Trophoblast cell (in vitro differentiated cells and primary cell): Measurements from ENCODE around the gene GALNT18.
A peak's percentile ranks its signal among the peaks of the same experiment; 100 is the strongest.

Experiments used
- DNase-seq, 2 donors: peaks; one replicate each; pipeline ENCODE4 v3.0.0-alpha.2; 2016
- H2AFZ ChIP-seq: 2 replicates; pipeline ENCODE4 v1.6.1; 2013; ENCODE audit warnings: low read length, moderate library complexity, mild to moderate bottlenecking; ENCODE audit not compliant: insufficient read depth, poor library complexity
- H2AK5ac ChIP-seq: 2 replicates; pipeline ENCODE4 v1.6.1; 2013; ENCODE audit warnings: mild to moderate bottlenecking, low read length
- H2BK120ac ChIP-seq: 2 replicates; pipeline ENCODE4 v1.6.1; 2013; ENCODE audit warnings: low read length, mild to moderate bottlenecking, moderate library complexity; ENCODE audit not compliant: insufficient read depth, poor library complexity
- H2BK12ac ChIP-seq: 2 replicates; pipeline ENCODE4 v1.6.1; 2013; ENCODE audit warnings: mild to moderate bottlenecking, low read length, moderate library complexity
- H2BK5ac ChIP-seq: 2 replicates; pipeline ENCODE4 v1.6.1; 2013; ENCODE audit warnings: low read length, low read depth, moderate library complexity, mild to moderate bottlenecking; ENCODE audit not compliant: poor library complexity
- H3K14ac ChIP-seq: 2 replicates; pipeline ENCODE4 v1.6.1; 2013; ENCODE audit warnings: mild to moderate bottlenecking, low read length
- H3K18ac ChIP-seq: 2 replicates; pipeline ENCODE4 v1.6.1; 2013; ENCODE audit warnings: mild to moderate bottlenecking, low read length
- H3K23ac ChIP-seq: 2 replicates; pipeline ENCODE4 v1.6.1; 2013; ENCODE audit warnings: low read length
- H3K27ac ChIP-seq: 2 replicates; pipeline ENCODE4 v1.5.1; 2013; ENCODE audit warnings: low read depth, mild to moderate bottlenecking, inconsistent platforms, low read length, moderate library complexity
- H3K27me3 ChIP-seq: 2 replicates; pipeline ENCODE4 v1.6.1; 2013; ENCODE audit warnings: inconsistent platforms, mild to moderate bottlenecking, low read length, moderate library complexity; ENCODE audit not compliant: insufficient read depth
- H3K36me3 ChIP-seq, 2 experiments: 1 replicate in 1 of 2; 2 replicates in 1 of 2; pipeline ENCODE4 v1.6.1; 2013; ENCODE audit warnings: low read length in 2 of 2, mild to moderate bottlenecking in 2 of 2, moderate library complexity in 1 of 2; ENCODE audit not compliant: insufficient read depth in 2 of 2, control insufficient read depth in 1 of 2
- H3K4ac ChIP-seq: 2 replicates; pipeline ENCODE4 v1.6.1; 2013; ENCODE audit warnings: low read depth, mild to moderate bottlenecking, low read length, moderate library complexity
- H3K4me1 ChIP-seq, 2 experiments: 1 replicate in 1 of 2; 2 replicates in 1 of 2; pipeline ENCODE4 v1.6.1; 2013; ENCODE audit warnings: low read length in 2 of 2, mild to moderate bottlenecking in 2 of 2, moderate library complexity in 1 of 2; ENCODE audit not compliant: insufficient read depth in 2 of 2, control insufficient read depth in 1 of 2
- H3K4me2 ChIP-seq: 2 replicates; pipeline ENCODE4 v1.6.1; 2013; ENCODE audit warnings: inconsistent platforms, mild to moderate bottlenecking, low read length, moderate library complexity
- H3K4me3 ChIP-seq: 2 replicates; pipeline ENCODE4 v1.5.1; 2013; ENCODE audit warnings: mild to moderate bottlenecking, low read depth, low read length, inconsistent platforms
- H3K79me1 ChIP-seq: one replicate; pipeline ENCODE4 v1.6.1; 2013; ENCODE audit warnings: low read length
- H3K79me2 ChIP-seq: 2 replicates; pipeline ENCODE4 v1.6.1; 2013; ENCODE audit warnings: low read length, mild to moderate bottlenecking; ENCODE audit not compliant: control insufficient read depth, insufficient read depth, poor library complexity
- H3K9ac ChIP-seq: 2 replicates; pipeline ENCODE4 v1.6.1; 2013; ENCODE audit warnings: mild to moderate bottlenecking, low read length
- H3K9me3 ChIP-seq: 2 replicates; pipeline ENCODE4 v1.6.1; 2013; ENCODE audit warnings: low read depth, mild to moderate bottlenecking, control low read depth, inconsistent platforms, low read length; ENCODE audit not compliant: insufficient read depth
- H4K12ac ChIP-seq: 2 replicates; pipeline ENCODE4 v1.6.1; 2013; ENCODE audit warnings: low read depth, mild to moderate bottlenecking, low read length, moderate library complexity
- H4K8ac ChIP-seq: 2 replicates; pipeline ENCODE4 v1.6.1; 2013; ENCODE audit warnings: low read depth, mild to moderate bottlenecking, low read length, moderate library complexity
- H4K91ac ChIP-seq: one replicate; pipeline ENCODE4 v1.6.1; 2013; ENCODE audit warnings: low read depth, mild to moderate bottlenecking, low read length, moderate library complexity
- WGBS: extraction: QIAGEN DNeasy Blood & Tissue Kit; methylation state at CpG from one replicate; pipeline ENCODE4 v1.1.7; 2013; ENCODE audit warnings: missing lambda C conversion rate; ENCODE audit not compliant: insufficient read length, insufficient coverage; ENCODE audit errors: extremely low coverage; 5-methylcytosine and 5-hydroxymethylcytosine counted together

GALNT18 gene

DNA sequence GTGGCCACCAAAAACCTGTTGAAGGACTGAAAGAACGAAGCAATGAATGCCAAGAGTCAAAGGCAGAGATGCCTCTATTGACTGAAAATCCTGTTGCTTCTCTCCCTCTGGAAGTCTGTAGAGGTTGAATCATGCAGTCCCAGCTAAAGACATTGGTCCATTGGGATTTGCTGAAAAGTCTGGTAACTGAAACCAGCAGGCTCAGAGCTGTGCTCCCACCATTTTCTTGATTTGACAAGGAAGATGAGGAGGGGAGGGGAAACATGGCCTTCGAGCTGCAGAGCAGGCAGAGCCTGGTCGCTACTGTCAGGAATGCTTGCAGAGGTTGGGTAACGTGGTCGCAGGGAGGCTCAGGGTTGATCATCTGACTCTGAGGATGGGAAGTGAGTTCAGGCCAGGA lies 196.0 kb downstream of the GALNT18 start:
- H2BK5ac ChIP-seq = no peak overlapping the region
- no peaks in the 10 kb centered on the region for H3K79me1 ChIP-seq
- peaks cover 2% of the 10 kb centered on the region for H3K9me3 ChIP-seq
- H3K4me1 ChIP-seq = peaks cover 11 to 12% of the 10 kb centered on the region in 2 experiments
- H3K4me2 ChIP-seq = no peak overlapping the region
- H3K27me3 ChIP-seq = no peaks in the 10 kb centered on the region
- H3K9ac ChIP-seq = no peak overlapping the region
- no peak overlapping the region for H2BK12ac ChIP-seq
- peak in 1 of 2 donors; percentile 16 for DNase-seq
- H4K8ac ChIP-seq = no peak overlapping the region
- no peak overlapping the region for H4K91ac ChIP-seq
- H3K4me3 ChIP-seq = no peak overlapping the region
- no peak overlapping the region for H2BK120ac ChIP-seq
- H2AFZ ChIP-seq = no peak overlapping the region
- no peaks in the 10 kb centered on the region for H3K79me2 ChIP-seq
- H4K12ac ChIP-seq = no peak overlapping the region
- no peak overlapping the region for H3K27ac ChIP-seq
- WGBS = no CpG with 5 or more reads among the region's 5 CpGs
- H3K36me3 ChIP-seq = no peaks in the 10 kb centered on the region
- no peak overlapping the region for H3K14ac ChIP-seq
- no peak overlapping the region for H3K4ac ChIP-seq
- no peak overlapping the region for H3K18ac ChIP-seq
- H3K23ac ChIP-seq = no peak overlapping the region
- no peak overlapping the region for H2AK5ac ChIP-seq

DNA sequence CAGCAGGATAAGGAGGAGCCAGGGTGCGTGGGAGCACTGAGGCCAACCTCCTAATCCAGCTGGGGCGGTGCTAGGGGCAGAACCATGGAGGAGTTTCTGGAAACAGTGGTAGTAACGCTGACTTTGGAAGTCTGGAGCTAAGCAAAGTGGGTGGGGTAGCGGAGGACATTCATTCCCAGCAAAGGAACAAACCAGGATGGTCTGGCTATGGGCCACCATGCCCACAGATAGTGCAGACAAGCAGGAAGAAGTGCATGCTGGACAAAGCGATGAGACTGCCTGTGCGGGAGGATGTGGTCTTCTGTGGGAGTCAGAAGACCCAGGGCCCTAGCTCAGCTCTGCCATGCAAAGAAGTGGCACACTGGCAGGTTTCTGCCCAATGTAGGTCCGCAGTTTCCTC lies 197.1 kb downstream of the GALNT18 start:
- Histone ChIP-seq H3K4me2 (no peak overlapping the region), H3K14ac (no peak overlapping the region), H4K12ac (no peak overlapping the region), H4K8ac (no peak overlapping the region), H2BK12ac (no peak overlapping the region), H2AK5ac (no peak overlapping the region), H2BK120ac (no peak overlapping the region), H3K36me3 (no peaks in the 10 kb centered on the region), H3K18ac (no peak overlapping the region), H3K4me3 (no peak overlapping the region), H3K23ac (no peak overlapping the region), H3K27ac (no peak overlapping the region), H3K27me3 (no peaks in the 10 kb centered on the region), H3K4ac (no peak overlapping the region), H2BK5ac (no peak overlapping the region), H3K79me1 (no peaks in the 10 kb centered on the region), H3K79me2 (no peaks in the 10 kb centered on the region), H2AFZ (no peak overlapping the region), H4K91ac (no peak overlapping the region), H3K4me1 (peaks cover 11 to 12% of the 10 kb centered on the region in 2 experiments), H3K9me3 (peaks cover 2% of the 10 kb centered on the region), H3K9ac (no peak overlapping the region)
- no CpG with 5 or more reads among the region's 7 CpGs for WGBS
- no peak for DNase-seq

DNA sequence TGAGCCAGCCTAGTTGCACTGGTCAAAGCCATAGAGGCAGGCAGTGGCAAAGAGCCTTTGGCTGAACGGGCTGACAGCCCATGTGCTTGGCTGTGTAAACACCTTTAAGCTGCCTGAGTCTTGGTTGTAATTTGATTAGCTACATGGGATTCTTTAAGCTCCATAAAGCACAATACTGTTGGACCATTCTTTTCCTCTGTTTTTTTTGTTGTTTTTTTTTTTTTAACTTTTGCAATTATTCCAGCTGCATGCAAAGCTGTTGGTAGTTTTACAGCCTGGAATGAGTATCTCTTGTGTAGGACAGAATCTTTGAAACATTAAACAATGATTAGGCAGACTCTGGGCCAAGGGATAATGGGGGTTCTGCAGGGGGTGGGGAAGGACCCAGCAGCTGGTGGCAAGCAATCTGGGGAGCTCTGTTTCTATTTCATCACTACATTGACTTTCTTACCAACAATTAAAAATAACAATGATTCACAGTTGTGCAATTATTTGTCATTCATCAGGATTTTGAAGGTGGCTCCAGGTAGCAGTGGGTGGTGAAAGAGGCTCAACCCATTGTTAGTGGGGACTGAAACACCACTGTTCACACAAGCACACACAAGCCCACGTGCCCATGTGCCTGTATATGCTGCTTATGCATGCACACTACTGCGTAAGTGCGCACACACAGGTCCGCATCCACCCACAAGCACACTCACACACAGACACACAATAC lies 199.2 kb downstream of the GALNT18 start:
- Histone ChIP-seq H3K4me3 (no peak overlapping the region), H2BK120ac (no peak overlapping the region), H3K14ac (no peak overlapping the region), H3K27me3 (no peaks in the 10 kb centered on the region), H2BK5ac (no peak overlapping the region), H4K91ac (no peak overlapping the region), H4K8ac (no peak overlapping the region), H2AFZ (no peak overlapping the region), H3K4me1 (peaks cover 8 to 11% of the 10 kb centered on the region in 2 experiments), H3K4me2 (no peak overlapping the region), H3K9me3 (peaks cover 2% of the 10 kb centered on the region), H3K36me3 (no peaks in the 10 kb centered on the region), H3K9ac (no peak overlapping the region), H2BK12ac (no peak overlapping the region), H3K79me1 (no peaks in the 10 kb centered on the region), H3K27ac (no peak overlapping the region), H3K23ac (no peak overlapping the region), H3K18ac (no peak overlapping the region), H3K79me2 (no peaks in the 10 kb centered on the region), H2AK5ac (no peak overlapping the region), H4K12ac (no peak overlapping the region), H3K4ac (no peak overlapping the region)
- no CpG with 5 or more reads among the region's 5 CpGs for WGBS
- no peak for DNase-seq

DNA sequence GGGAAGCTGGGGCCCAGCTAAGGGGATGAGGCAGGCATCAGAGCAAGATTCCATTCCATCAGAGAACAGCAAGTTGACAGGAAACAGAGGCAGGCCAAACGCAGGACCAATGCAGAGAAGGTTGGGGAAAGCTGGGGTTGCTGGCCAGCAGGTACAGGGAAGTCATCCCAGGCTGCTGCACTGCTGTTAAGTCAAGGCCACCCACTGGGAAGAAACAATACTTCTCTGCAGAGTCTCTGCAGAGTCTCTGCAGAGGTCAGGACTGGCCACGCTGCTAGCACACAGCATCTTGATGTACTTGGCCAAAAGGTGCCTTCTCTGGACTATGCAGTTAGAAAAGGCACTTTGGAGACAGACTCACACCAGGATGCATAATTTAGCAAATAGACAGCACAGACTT lies 200.3 kb downstream of the GALNT18 start:
- H3K4ac ChIP-seq = no peak overlapping the region
- H3K23ac ChIP-seq = no peak overlapping the region
- no peak overlapping the region for H4K91ac ChIP-seq
- H3K4me2 ChIP-seq = no peak overlapping the region
- H3K4me3 ChIP-seq = no peak overlapping the region
- H3K27me3 ChIP-seq = no peaks in the 10 kb centered on the region
- H3K4me1 ChIP-seq = peaks cover 12 to 13% of the 10 kb centered on the region in 2 experiments
- peaks cover 1% of the 10 kb centered on the region for H3K79me1 ChIP-seq
- no peak overlapping the region for H4K8ac ChIP-seq
- no peak overlapping the region for H2BK12ac ChIP-seq
- no peak overlapping the region for H4K12ac ChIP-seq
- H3K9me3 ChIP-seq = peaks cover 2% of the 10 kb centered on the region
- no peak overlapping the region for H3K18ac ChIP-seq
- no peaks in the 10 kb centered on the region for H3K79me2 ChIP-seq
- H2AK5ac ChIP-seq = no peak overlapping the region
- no peaks in the 10 kb centered on the region for H3K36me3 ChIP-seq
- no peak overlapping the region for H2BK120ac ChIP-seq
- no peak overlapping the region for H2AFZ ChIP-seq
- H3K14ac ChIP-seq = no peak overlapping the region
- H2BK5ac ChIP-seq = no peak overlapping the region
- no peak overlapping the region for H3K27ac ChIP-seq
- WGBS = no CpG with 5 or more reads among the region's 2 CpGs
- no peak overlapping the region for H3K9ac ChIP-seq
- DNase-seq = no peak
